Measurements from ENCODE around the gene DNAJC1.
"Not testable (repeated sequence)": the region's sequence is repeated elsewhere in the genome, so short reads cannot be mapped to it uniquely, and the experiment has no call there.

DNAJC1 gene

DNA sequence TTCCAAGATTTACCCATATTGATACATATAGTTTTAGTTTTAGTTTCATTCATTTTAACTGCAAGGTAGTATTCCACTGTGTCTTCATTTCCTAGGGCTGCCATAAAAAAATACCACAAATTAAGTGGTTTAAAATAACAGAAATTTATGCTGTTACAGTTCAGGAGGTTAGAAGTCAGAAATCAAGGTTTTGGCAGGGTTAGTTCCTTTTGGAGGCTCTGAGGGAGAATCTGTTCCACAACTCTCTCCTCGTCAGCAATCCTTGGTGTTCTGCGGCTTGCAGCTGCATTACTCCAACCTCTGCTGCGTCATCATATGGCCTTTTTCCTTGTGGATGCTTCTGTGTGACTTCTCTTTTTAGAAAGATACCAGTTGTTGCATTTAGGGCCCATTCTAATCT is 176.2 kb downstream of the DNAJC1 start:
- no peaks in the 10 kb centered on the region for H3K27me3 ChIP-seq (ENCODE audit: control insufficient read depth, insufficient read depth, low read length)
- no peak overlapping the region for H3K9ac ChIP-seq (ENCODE audit: low read depth, low read length)
- H3K9me3 ChIP-seq (ENCODE audit: control insufficient read depth, insufficient read depth, low read length) = peaks cover 31% of the 10 kb centered on the region
- H3K27ac ChIP-seq (ENCODE audit: low read depth, low read length) = no peak overlapping the region
- no peak overlapping the region for H3K4me3 ChIP-seq (ENCODE audit: low read depth, low read length)
- H3K4me1 ChIP-seq (ENCODE audit: control insufficient read depth, insufficient read depth, low read length) = no peaks in the 10 kb centered on the region
- no peaks in the 10 kb centered on the region for H3K36me3 ChIP-seq (ENCODE audit: control insufficient read depth, insufficient read depth, low read length)

DNA sequence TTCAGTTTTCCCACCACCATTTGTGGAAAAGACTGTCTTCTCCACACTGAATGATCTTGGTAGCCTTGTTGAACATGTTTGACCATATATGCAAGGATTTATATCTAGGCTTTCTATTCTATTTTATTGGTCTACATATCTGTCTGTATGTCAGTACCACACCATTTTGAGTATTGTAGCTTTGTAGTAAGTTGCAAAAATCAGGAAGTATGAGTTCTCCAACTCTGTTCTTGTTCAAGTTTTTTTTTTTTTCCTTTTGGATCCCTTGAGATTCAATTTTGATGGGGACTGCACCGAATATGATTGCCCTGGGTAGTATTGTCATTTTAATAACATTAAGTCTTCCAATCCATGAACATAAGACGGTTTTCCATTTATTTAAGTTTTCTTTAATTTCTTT is 176.8 kb downstream of the DNAJC1 start:
- Histone ChIP-seq H3K4me3 (ENCODE audit: low read depth, low read length) (no peak overlapping the region), H3K27ac (ENCODE audit: low read depth, low read length) (no peak overlapping the region), H3K9me3 (ENCODE audit: control insufficient read depth, insufficient read depth, low read length) (peaks cover 26% of the 10 kb centered on the region), H3K9ac (ENCODE audit: low read depth, low read length) (no peak overlapping the region), H3K27me3 (ENCODE audit: control insufficient read depth, insufficient read depth, low read length) (no peaks in the 10 kb centered on the region), H3K4me1 (ENCODE audit: control insufficient read depth, insufficient read depth, low read length) (no peaks in the 10 kb centered on the region), H3K36me3 (ENCODE audit: control insufficient read depth, insufficient read depth, low read length) (no peaks in the 10 kb centered on the region)

DNA sequence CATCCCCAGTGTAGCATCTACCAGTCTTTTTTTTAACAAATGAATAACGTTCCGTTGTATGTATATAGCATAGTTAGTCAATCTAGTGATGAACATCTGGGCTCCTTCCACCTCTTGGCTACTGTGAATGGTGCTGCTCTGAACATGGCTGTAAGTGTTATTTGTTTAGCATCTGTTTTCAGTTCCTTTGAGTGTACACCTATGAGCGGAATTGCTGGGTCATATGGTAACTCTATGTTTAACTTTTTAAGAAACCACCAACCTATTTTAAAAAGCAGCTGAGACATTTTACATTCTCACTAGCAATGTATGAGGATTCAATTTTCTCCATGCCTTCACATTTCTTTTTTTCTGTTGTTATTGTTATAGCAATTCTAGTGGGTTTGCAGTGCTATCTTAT is 178.2 kb downstream of the DNAJC1 start:
- Histone ChIP-seq H3K27me3 (ENCODE audit: control insufficient read depth, insufficient read depth, low read length) (no peaks in the 10 kb centered on the region), H3K36me3 (ENCODE audit: control insufficient read depth, insufficient read depth, low read length) (no peaks in the 10 kb centered on the region), H3K9me3 (ENCODE audit: control insufficient read depth, insufficient read depth, low read length) (peaks cover 26% of the 10 kb centered on the region), H3K4me1 (ENCODE audit: control insufficient read depth, insufficient read depth, low read length) (no peaks in the 10 kb centered on the region), H3K27ac (ENCODE audit: low read depth, low read length) (no peak overlapping the region), H3K9ac (ENCODE audit: low read depth, low read length) (no peak overlapping the region), H3K4me3 (ENCODE audit: low read depth, low read length) (no peak overlapping the region; the same call in 1 of the 2 replicates)

DNA sequence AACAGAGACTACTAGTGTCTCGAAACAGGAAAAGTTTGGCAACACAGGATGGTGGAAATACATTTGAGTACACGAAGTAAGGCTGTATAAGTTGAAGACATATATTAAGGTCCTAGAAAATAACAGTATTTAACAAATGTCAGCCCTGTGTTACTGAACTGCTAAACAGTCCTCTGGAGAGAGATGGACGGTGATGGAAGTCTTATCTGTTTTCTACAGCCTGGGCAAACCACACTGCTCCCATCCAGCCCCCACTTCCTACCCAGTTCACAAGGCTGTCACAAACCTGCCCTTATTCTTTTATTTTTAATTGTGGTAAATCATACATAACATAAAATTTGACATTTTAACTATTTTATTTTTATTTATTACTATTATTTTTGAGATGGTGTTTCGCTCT is 179.1 kb downstream of the DNAJC1 start:
- no peaks in the 10 kb centered on the region for H3K27me3 ChIP-seq (ENCODE audit: control insufficient read depth, insufficient read depth, low read length)
- no peaks in the 10 kb centered on the region for H3K36me3 ChIP-seq (ENCODE audit: control insufficient read depth, insufficient read depth, low read length)
- H3K27ac ChIP-seq (ENCODE audit: low read depth, low read length) = no peak overlapping the region
- no peak overlapping the region for H3K9ac ChIP-seq (ENCODE audit: low read depth, low read length)
- H3K9me3 ChIP-seq (ENCODE audit: control insufficient read depth, insufficient read depth, low read length) = peaks cover 20% of the 10 kb centered on the region
- no peak overlapping the region for H3K4me3 ChIP-seq (ENCODE audit: low read depth, low read length)
- no peaks in the 10 kb centered on the region for H3K4me1 ChIP-seq (ENCODE audit: control insufficient read depth, insufficient read depth, low read length)

DNA sequence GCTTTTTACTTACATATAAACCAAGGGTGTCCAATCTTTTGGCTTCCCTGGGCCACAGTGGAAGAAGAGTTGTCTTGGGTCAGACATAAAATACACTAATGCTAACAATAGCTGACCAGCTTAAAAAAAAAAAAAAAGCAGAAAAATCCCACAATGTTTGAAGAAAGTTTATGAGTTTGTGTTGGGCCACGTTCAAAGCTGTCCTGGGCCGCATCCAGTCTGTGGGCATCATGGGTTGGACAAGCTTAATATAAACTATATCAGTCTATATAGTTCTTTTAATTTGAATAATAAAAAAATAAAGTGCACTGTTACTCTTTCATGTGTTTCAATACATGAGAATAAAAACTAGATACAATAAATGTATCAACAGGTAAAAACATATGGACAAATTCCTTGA is 179.9 kb downstream of the DNAJC1 start:
- Histone ChIP-seq H3K36me3 (ENCODE audit: control insufficient read depth, insufficient read depth, low read length) (no peaks in the 10 kb centered on the region), H3K4me1 (ENCODE audit: control insufficient read depth, insufficient read depth, low read length) (peaks cover under 1% of the 10 kb centered on the region; the same call in 1 of the 2 replicates), H3K4me3 (ENCODE audit: low read depth, low read length) (no peak overlapping the region), H3K9me3 (ENCODE audit: control insufficient read depth, insufficient read depth, low read length) (peaks cover 20% of the 10 kb centered on the region), H3K27ac (ENCODE audit: low read depth, low read length) (no peak overlapping the region), H3K27me3 (ENCODE audit: control insufficient read depth, insufficient read depth, low read length) (no peaks in the 10 kb centered on the region), H3K9ac (ENCODE audit: low read depth, low read length) (no peak overlapping the region)

DNA sequence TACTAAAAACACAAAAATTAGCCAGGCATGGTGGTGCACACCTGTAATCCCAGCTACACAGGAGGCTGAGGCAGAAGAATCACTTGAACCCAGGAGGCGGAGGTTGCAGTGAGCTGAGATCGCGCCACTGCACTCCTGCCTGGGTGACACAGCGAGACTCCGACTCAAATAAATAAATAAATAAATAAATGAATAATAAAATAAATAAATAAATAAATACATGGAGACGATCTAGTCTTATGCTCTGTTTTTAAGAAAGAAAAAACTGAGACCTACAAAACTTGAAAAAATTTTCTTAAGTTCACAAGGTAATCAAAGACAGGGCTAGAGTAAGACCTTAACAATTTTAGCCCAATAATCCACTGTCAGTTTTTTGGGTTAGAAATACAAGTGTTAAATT is 181.3 kb downstream of the DNAJC1 start:
- not testable (repeated sequence) for H3K36me3 ChIP-seq (ENCODE audit: control insufficient read depth, insufficient read depth, low read length); H3K27ac ChIP-seq (ENCODE audit: low read depth, low read length); H3K4me1 ChIP-seq (ENCODE audit: control insufficient read depth, insufficient read depth, low read length)

DNA sequence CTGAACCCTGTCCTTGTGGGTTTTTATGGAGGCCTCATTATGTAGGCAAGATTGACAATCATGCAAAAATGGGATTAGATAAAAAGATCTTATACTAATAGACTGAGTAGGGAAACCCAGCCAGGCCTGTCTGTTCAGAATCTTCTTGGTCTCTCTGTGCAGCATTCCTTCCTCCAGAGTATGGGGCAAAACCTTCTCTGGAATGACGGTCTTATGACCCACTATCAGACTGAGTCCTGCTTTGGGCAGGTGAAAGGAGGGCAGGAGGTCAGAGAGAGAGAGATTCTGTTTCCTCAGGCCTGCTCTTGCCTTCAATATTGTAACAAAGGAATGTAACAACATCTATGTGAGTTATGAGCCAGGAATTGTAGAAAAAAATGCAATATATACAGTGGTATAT is 182.6 kb downstream of the DNAJC1 start:
- H3K9me3 ChIP-seq (ENCODE audit: control insufficient read depth, insufficient read depth, low read length) = peaks cover 2% of the 10 kb centered on the region; the same call in 1 of the 2 replicates
- no peak overlapping the region for H3K4me3 ChIP-seq (ENCODE audit: low read depth, low read length)
- no peak overlapping the region for H3K27ac ChIP-seq (ENCODE audit: low read depth, low read length)
- H3K9ac ChIP-seq (ENCODE audit: low read depth, low read length) = no peak overlapping the region
- peaks cover 4% of the 10 kb centered on the region; the same call in 1 of the 2 replicates for H3K4me1 ChIP-seq (ENCODE audit: control insufficient read depth, insufficient read depth, low read length)
- no peaks in the 10 kb centered on the region for H3K27me3 ChIP-seq (ENCODE audit: control insufficient read depth, insufficient read depth, low read length)
- no peaks in the 10 kb centered on the region for H3K36me3 ChIP-seq (ENCODE audit: control insufficient read depth, insufficient read depth, low read length)

More for the DNA sequence above, 181.3 kb downstream of the DNAJC1 start:
- H3K9me3 ChIP-seq (ENCODE audit: control insufficient read depth, insufficient read depth, low read length) = peaks cover 10% of the 10 kb centered on the region
- H3K4me3 ChIP-seq (ENCODE audit: low read depth, low read length); H3K27me3 ChIP-seq (ENCODE audit: control insufficient read depth, insufficient read depth, low read length); H3K9ac ChIP-seq (ENCODE audit: low read depth, low read length): not testable (repeated sequence)

DNA sequence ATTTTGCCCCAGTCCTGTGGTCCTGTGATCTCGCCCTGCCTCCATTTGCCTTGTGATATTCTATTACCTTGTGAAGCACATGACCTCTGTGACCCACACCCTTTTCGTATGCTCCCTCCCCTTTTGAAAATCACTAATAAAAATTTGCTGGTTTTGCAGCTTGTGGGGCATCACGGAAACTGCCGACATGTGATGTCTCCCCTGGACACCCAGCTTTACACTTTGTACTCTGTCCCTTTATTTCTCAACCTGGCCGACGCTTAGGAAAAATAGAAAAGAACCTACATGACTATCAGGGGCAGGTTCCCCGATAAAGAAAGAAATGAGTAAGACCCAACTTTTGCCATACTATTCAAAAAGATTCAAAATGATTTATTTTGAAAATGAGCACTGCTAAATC is 185.1 kb downstream of the DNAJC1 start:
- H3K27ac ChIP-seq (ENCODE audit: low read depth, low read length) = peak overlapping the region; percentile 51
- not testable (repeated sequence) for H3K9ac ChIP-seq (ENCODE audit: low read depth, low read length); H3K4me1 ChIP-seq (ENCODE audit: control insufficient read depth, insufficient read depth, low read length); H3K36me3 ChIP-seq (ENCODE audit: control insufficient read depth, insufficient read depth, low read length); H3K27me3 ChIP-seq (ENCODE audit: control insufficient read depth, insufficient read depth, low read length); H3K9me3 ChIP-seq (ENCODE audit: control insufficient read depth, insufficient read depth, low read length); H3K4me3 ChIP-seq (ENCODE audit: low read depth, low read length)

DNA sequence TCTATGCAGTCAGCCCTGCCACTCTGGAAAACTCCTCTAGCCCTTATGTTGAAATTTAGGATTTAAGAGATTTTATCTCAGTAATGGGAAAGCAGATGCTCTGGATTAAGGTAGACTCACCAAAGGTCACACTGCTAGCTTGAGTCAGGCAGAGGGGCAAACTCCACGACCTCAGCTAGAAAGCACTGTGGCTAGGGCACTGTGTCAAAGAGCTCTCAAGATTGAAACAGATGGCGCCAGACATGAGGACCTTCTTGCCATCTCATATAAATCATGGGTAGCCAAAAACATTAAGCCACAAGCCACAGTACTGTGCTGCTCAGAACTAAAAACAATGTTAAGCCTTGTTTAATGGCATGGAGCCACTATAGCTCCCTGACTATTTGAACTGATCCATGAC is 188.7 kb downstream of the DNAJC1 start:
- peaks cover 6% of the 10 kb centered on the region; the same call in 1 of the 2 replicates for H3K4me1 ChIP-seq (ENCODE audit: control insufficient read depth, insufficient read depth, low read length)
- no peak overlapping the region for H3K27ac ChIP-seq (ENCODE audit: low read depth, low read length)
- H3K27me3 ChIP-seq (ENCODE audit: control insufficient read depth, insufficient read depth, low read length) = no peaks in the 10 kb centered on the region
- H3K36me3 ChIP-seq (ENCODE audit: control insufficient read depth, insufficient read depth, low read length) = no peaks in the 10 kb centered on the region
- no peak overlapping the region for H3K4me3 ChIP-seq (ENCODE audit: low read depth, low read length)
- H3K9ac ChIP-seq (ENCODE audit: low read depth, low read length) = no peak overlapping the region
- no peaks in the 10 kb centered on the region for H3K9me3 ChIP-seq (ENCODE audit: control insufficient read depth, insufficient read depth, low read length)

DNA sequence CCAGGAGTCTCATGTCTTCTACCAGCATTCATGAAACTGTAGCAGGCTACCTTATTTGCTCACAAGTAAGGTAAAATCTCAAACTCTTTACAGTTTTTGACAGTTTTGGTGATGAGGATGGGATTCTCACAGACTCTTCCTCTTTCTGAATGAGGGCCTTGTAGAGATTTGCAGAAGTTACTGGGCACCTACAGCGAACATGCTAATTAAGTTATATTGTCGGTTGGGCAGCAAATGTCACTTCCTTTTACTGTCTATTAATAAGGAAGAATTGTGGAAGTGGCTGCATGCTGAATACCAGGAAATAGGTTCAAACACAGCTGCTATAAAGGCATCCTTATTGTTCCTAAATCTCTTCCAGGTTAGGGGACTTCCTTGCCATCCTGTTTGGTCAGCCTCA is 189.6 kb downstream of the DNAJC1 start:
- Histone ChIP-seq H3K36me3 (ENCODE audit: control insufficient read depth, insufficient read depth, low read length) (no peaks in the 10 kb centered on the region), H3K9me3 (ENCODE audit: control insufficient read depth, insufficient read depth, low read length) (no peaks in the 10 kb centered on the region), H3K27me3 (ENCODE audit: control insufficient read depth, insufficient read depth, low read length) (no peaks in the 10 kb centered on the region), H3K4me1 (ENCODE audit: control insufficient read depth, insufficient read depth, low read length) (peaks cover 7% of the 10 kb centered on the region), H3K9ac (ENCODE audit: low read depth, low read length) (no peak overlapping the region), H3K27ac (ENCODE audit: low read depth, low read length) (no peak overlapping the region), H3K4me3 (ENCODE audit: low read depth, low read length) (no peak overlapping the region)

DNA sequence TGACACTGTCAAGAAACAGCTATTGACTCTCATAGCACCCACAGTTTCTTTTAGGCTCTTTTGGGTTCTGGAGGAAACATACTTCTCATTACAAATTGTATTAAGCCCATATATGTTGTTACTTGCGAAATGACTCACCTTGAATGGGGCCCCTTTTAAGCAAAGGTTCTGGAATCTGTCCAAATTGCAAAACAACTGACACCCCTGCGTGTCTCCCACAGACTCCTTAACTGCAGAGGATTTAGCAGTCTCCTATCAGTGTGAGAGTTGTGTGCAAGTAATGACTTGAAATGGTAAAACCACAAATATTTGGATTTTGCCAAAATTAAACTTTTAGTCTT is 192.3 kb downstream of the DNAJC1 start:
- Histone ChIP-seq H3K9me3 (ENCODE audit: control insufficient read depth, insufficient read depth, low read length) (no peaks in the 10 kb centered on the region), H3K36me3 (ENCODE audit: control insufficient read depth, insufficient read depth, low read length) (no peaks in the 10 kb centered on the region), H3K9ac (ENCODE audit: low read depth, low read length) (no peak overlapping the region), H3K4me1 (ENCODE audit: control insufficient read depth, insufficient read depth, low read length) (peaks cover 29% of the 10 kb centered on the region), H3K27ac (ENCODE audit: low read depth, low read length) (peak overlapping the region; percentile 17), H3K27me3 (ENCODE audit: control insufficient read depth, insufficient read depth, low read length) (no peaks in the 10 kb centered on the region), H3K4me3 (ENCODE audit: low read depth, low read length) (no peak overlapping the region)

Data from HUES48 (cell line).